Measurements from ENCODE around the gene TEX47. TPM values are rescaled to one million over a fixed set of nuclear protein-coding genes. Genes with fewer than 3 reads are reported as not detected.

Gene TEX47
- total RNA-seq, 1 experiment from 2014 or later, result not detected

GRCh38 chr7:88760136-88760515 is 35.4 kb downstream of the TEX47 start:
- no peak for DNase-seq
- Mint-ChIP-seq H3K4me3 (ENCODE audit: low read depth, unreplicated experiment) (no peak overlapping the region), H3K27me3 (ENCODE audit: unreplicated experiment) (no peaks in the 10 kb centered on the region), H3K4me1 (ENCODE audit: low read depth, unreplicated experiment) (no peaks in the 10 kb centered on the region), H3K27ac (ENCODE audit: unreplicated experiment) (no peak overlapping the region), H3K36me3 (ENCODE audit: insufficient read depth, unreplicated experiment) (no peaks in the 10 kb centered on the region), H3K9me3 (ENCODE audit: low read depth, unreplicated experiment) (no peaks in the 10 kb centered on the region)
- TF ChIP-seq, protein P1, sequence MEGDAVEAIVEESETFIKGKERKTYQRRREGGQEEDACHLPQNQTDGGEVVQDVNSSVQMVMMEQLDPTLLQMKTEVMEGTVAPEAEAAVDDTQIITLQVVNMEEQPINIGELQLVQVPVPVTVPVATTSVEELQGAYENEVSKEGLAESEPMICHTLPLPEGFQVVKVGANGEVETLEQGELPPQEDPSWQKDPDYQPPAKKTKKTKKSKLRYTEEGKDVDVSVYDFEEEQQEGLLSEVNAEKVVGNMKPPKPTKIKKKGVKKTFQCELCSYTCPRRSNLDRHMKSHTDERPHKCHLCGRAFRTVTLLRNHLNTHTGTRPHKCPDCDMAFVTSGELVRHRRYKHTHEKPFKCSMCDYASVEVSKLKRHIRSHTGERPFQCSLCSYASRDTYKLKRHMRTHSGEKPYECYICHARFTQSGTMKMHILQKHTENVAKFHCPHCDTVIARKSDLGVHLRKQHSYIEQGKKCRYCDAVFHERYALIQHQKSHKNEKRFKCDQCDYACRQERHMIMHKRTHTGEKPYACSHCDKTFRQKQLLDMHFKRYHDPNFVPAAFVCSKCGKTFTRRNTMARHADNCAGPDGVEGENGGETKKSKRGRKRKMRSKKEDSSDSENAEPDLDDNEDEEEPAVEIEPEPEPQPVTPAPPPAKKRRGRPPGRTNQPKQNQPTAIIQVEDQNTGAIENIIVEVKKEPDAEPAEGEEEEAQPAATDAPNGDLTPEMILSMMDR (IDR thresholded peaks at IDR 0.05; ENCODE audit: unreplicated experiment), result no peak
- CTCF ChIA-PET, result no interaction called here
- no TSS peak for BruUV-seq (replicated peaks)
- intact Hi-C loops (cut with micrococcal nuclease; ENCODE audit: unreplicated experiment), result no loop called here

DNA sequence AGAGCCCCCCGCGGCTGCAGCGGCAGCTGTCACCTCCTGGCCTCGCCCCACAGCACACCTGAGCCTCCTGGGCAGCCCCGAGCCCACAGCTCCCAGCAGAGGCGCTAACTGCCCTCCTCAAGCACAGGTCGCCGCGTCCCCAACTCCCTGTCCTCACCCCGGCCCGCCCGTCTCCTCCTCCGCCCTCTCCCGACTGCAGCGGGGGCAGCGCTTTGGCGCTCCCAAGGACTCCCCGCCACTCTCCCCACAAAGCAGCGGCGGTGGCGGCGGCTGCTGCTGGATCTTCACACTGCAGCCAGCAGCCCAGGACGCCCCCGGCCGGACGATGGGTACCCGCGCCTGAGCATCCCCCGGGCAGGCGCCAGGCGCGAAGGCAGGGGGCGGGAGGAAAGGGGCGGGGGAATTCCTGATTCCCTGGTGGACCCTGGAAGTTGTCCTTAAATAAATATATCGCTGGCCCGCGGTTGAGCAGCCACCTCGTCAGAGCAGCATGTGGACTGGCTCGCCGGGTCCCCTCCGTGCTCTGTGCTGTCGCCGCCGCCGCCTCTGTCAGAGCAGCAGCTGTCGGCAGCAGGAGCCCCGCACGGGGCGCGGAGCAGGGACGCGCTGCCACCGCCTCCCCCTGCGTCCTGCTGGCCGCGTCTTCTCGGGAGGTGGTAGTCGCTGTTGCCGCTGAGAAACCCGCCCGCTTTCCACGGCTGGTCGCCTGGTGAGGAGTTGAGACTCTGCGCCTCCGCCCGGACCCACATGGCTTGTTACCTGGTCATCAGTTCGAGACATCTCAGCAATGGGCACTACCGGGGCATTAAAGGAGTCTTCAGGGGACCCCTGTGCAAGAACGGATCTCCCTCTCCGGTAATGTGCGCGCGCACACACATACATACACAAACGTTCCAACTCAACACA is 36.1 kb downstream of the TEX47 start, which contains the start of gene ZNF804B:
Gene ZNF804B, plus strand, starts transcription at position 471 of the 906 bp plus-strand sequence. Its CDS starts 277 bp downstream, at position 748.
- Mint-ChIP-seq H3K36me3 (ENCODE audit: insufficient read depth, unreplicated experiment) (no peaks in the 10 kb centered on the region), H3K27me3 (ENCODE audit: unreplicated experiment) (no peaks in the 10 kb centered on the region), H3K27ac (ENCODE audit: unreplicated experiment) (no peak within 1 kb of the TSS), H3K4me1 (ENCODE audit: low read depth, unreplicated experiment) (no peaks in the 10 kb centered on the region), H3K4me3 (ENCODE audit: low read depth, unreplicated experiment) (peak within 1 kb of the TSS; percentile 58), H3K9me3 (ENCODE audit: low read depth, unreplicated experiment) (no peaks in the 10 kb centered on the region)
- no TSS peak for BruUV-seq (replicated peaks)
- intact Hi-C loops (cut with micrococcal nuclease; ENCODE audit: unreplicated experiment), result no loop called here
- CTCF ChIA-PET, result no interaction called here
- TF ChIP-seq, protein P1 (IDR thresholded peaks at IDR 0.05; ENCODE audit: unreplicated experiment), result no peak
- DNase-seq, result no peak

GRCh38 chr7:88758381-88759229 is 36.9 kb downstream of the TEX47 start:
- CTCF ChIA-PET, result no interaction called here
- DNase-seq, result peak; percentile 7
- no peaks in the 10 kb centered on the region for H3K4me1 Mint-ChIP-seq (ENCODE audit: low read depth, unreplicated experiment)
- no TSS peak for BruUV-seq (replicated peaks)
- peak overlapping the region; percentile 58 for H3K4me3 Mint-ChIP-seq (ENCODE audit: low read depth, unreplicated experiment)
- intact Hi-C loops (cut with micrococcal nuclease; ENCODE audit: unreplicated experiment), result no loop called here
- TF ChIP-seq, protein P1 (IDR thresholded peaks at IDR 0.05; ENCODE audit: unreplicated experiment), result no peak
- no peaks in the 10 kb centered on the region for H3K36me3 Mint-ChIP-seq (ENCODE audit: insufficient read depth, unreplicated experiment)
- no peaks in the 10 kb centered on the region for H3K27me3 Mint-ChIP-seq (ENCODE audit: unreplicated experiment)
- no peak overlapping the region for H3K27ac Mint-ChIP-seq (ENCODE audit: unreplicated experiment)
- H3K9me3 Mint-ChIP-seq (ENCODE audit: low read depth, unreplicated experiment), result no peaks in the 10 kb centered on the region

DNA sequence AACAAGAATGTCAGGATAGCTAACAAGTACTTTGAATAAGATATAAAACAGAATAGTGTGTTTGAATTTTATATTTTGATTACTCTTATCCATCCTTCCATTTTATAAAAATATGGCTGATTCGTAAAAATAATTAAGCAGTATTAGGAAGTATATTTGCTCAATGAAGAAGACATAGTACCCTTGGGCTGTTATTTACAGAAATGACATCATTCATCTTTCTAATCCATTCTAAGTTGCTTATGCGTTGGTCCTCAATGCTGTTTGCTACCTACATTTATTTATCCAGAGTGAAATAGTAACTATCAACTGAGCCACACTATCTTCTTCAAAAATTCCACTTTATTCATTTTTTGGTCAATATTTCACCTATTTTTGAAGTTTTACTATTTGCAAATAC is 38.2 kb downstream of the TEX47 start:
- Mint-ChIP-seq H3K27me3 (ENCODE audit: unreplicated experiment) (no peaks in the 10 kb centered on the region), H3K36me3 (ENCODE audit: insufficient read depth, unreplicated experiment) (no peaks in the 10 kb centered on the region), H3K4me1 (ENCODE audit: low read depth, unreplicated experiment) (no peaks in the 10 kb centered on the region), H3K27ac (ENCODE audit: unreplicated experiment) (no peak overlapping the region), H3K4me3 (ENCODE audit: low read depth, unreplicated experiment) (no peak overlapping the region), H3K9me3 (ENCODE audit: low read depth, unreplicated experiment) (no peaks in the 10 kb centered on the region)
- CTCF ChIA-PET, result no interaction called here
- no peak for DNase-seq
- TF ChIP-seq, protein P1 (IDR thresholded peaks at IDR 0.05; ENCODE audit: unreplicated experiment), result no peak
- intact Hi-C loops (cut with micrococcal nuclease; ENCODE audit: unreplicated experiment), result no loop called here
- no TSS peak for BruUV-seq (replicated peaks)
